H1 (cell line): ENCODE data around the gene FAM168B. TPM values are rescaled to one million over a fixed set of nuclear protein-coding genes. Genes with fewer than 3 reads are reported as not detected.

ENCODE experiments used
- CTCF ChIA-PET: fragments of 300-600 bp; sonication (Branson Sonifier 250); formaldehyde crosslinking; loops from one replicate; lab custom pipeline; 2021; ENCODE audit not compliant: partially characterized antibody; lab: Charles Lee
- POLR2A ChIA-PET: fragments of 300-600 bp; sonication (Branson Sonifier 250); formaldehyde crosslinking; loops from one replicate; lab custom pipeline; 2021; ENCODE audit warnings: inconsistent platforms; ENCODE audit not compliant: partially characterized antibody; lab: Charles Lee
- DNase-seq, 2 experiments: peaks; one replicate each; pipeline versions ENCODE4 v3.0.0 to v3.0.0-alpha.2; 2010 to 2022; ENCODE audit warnings: low spot score in 2 of 2, low read depth in 1 of 2, mixed read lengths in 1 of 2
- FAIRE-seq: peaks from 2 replicates; lab custom pipeline; 2011; peaks lifted over from hg19 to GRCh38; lab: Jason Lieb, UNC
- H2AFZ ChIP-seq: 2 replicates; pipeline ENCODE4 v1.8.1; 2012; ENCODE audit warnings: low read length, inconsistent platforms
- H2AK5ac ChIP-seq: 2 replicates; pipeline ENCODE4 v1.6.1; 2013; ENCODE audit warnings: low read depth, low read length
- H2BK120ac ChIP-seq: replicated peaks from 2 replicates; pipeline ENCODE3; 2013; ENCODE audit warnings: low read depth, low read length, inconsistent platforms
- H2BK12ac ChIP-seq: 2 replicates; pipeline ENCODE4 v1.6.1; 2013; ENCODE audit warnings: low read depth, low read length
- H2BK15ac ChIP-seq: 2 replicates; pipeline ENCODE4 v1.6.1; 2013; ENCODE audit warnings: low read length
- H2BK20ac ChIP-seq: 2 replicates; pipeline ENCODE4 v1.6.1; 2013; ENCODE audit warnings: low read length
- H2BK5ac ChIP-seq: 2 replicates; pipeline ENCODE4 v1.6.1; 2013; ENCODE audit warnings: low read depth, low read length
- H3K14ac ChIP-seq: 2 replicates; pipeline ENCODE4 v1.6.1; 2013; ENCODE audit warnings: inconsistent platforms; ENCODE audit not compliant: insufficient read length
- H3K18ac ChIP-seq: 2 replicates; pipeline ENCODE4 v1.6.1; 2013; ENCODE audit warnings: low read length; ENCODE audit errors: extremely low read depth
- H3K23ac ChIP-seq: 2 replicates; pipeline ENCODE4 v1.6.1; 2013; ENCODE audit warnings: inconsistent platforms; ENCODE audit not compliant: insufficient read length
- H3K23me2 ChIP-seq: 2 replicates; pipeline ENCODE4 v1.6.1; 2013; ENCODE audit warnings: low read depth, low read length
- H3K27ac ChIP-seq: 2 replicates; pipeline ENCODE4 v1.6.1; 2011; ENCODE audit warnings: low read depth, low read length, inconsistent platforms
- H3K27me3 ChIP-seq, 4 experiments: replicated peaks in 1 of 4; 1 replicate in 1 of 4; 2 replicates in 3 of 4; pipeline versions ENCODE4 v1.6.1 to v1.8.1; 2011 to 2013; ENCODE audit warnings: low read length in 3 of 4, mild to moderate bottlenecking in 3 of 4, inconsistent platforms in 2 of 4, mixed read lengths in 2 of 4, moderate library complexity in 1 of 4; ENCODE audit not compliant: control insufficient read depth in 3 of 4, insufficient read depth in 3 of 4; ENCODE audit errors: extremely low read depth in 1 of 4
- H3K36me3 ChIP-seq, 4 experiments: 2 replicates each; pipeline versions ENCODE4 v1.6.1 to v1.8.1; 2011 to 2013; ENCODE audit warnings: mild to moderate bottlenecking in 4 of 4, low read length in 3 of 4, moderate library complexity in 2 of 4, control low read depth in 1 of 4, inconsistent platforms in 1 of 4; ENCODE audit not compliant: insufficient read depth in 4 of 4, control insufficient read depth in 2 of 4
- H3K4ac ChIP-seq: replicated peaks from 2 replicates; pipeline ENCODE3; 2013; ENCODE audit warnings: low read length, low read depth, mixed read lengths, inconsistent platforms; ENCODE audit not compliant: insufficient read length
- H3K4me1 ChIP-seq, 4 experiments: replicated peaks in 1 of 4; 1 replicate in 1 of 4; 2 replicates in 3 of 4; pipeline versions ENCODE4 v1.6.1 to v1.8.1; 2011 to 2013; ENCODE audit warnings: low read length in 3 of 4, inconsistent platforms in 2 of 4, mixed read lengths in 1 of 4; ENCODE audit not compliant: insufficient read depth in 4 of 4, control insufficient read depth in 3 of 4
- H3K4me2 ChIP-seq, 2 experiments: 2 replicates each; pipeline versions ENCODE4 v1.6.1 to v1.8.1; 2011 to 2013; ENCODE audit warnings: low read depth in 2 of 2, low read length in 2 of 2, control low read depth in 1 of 2, inconsistent platforms in 1 of 2, mild to moderate bottlenecking in 1 of 2; ENCODE audit not compliant: insufficient read depth in 1 of 2
- H3K4me3 ChIP-seq, 4 experiments: fragments of 200-600, 300-600 bp in 1 of 4; sonication (generic), shearing (Covaris generic), sonication (Bioruptor Twin) in 1 of 4; 2 replicates each; pipeline versions ENCODE4 v1.5.1 to v1.8.1; 2011 to 2016; ENCODE audit warnings: low read length in 4 of 4, low read depth in 3 of 4, control low read depth in 2 of 4, inconsistent platforms in 2 of 4, mild to moderate bottlenecking in 2 of 4, mixed read lengths in 1 of 4, moderate library complexity in 1 of 4; ENCODE audit not compliant: insufficient read depth in 2 of 4; ENCODE audit errors: extremely low read depth in 1 of 4
- H3K56ac ChIP-seq: replicated peaks from 2 replicates; pipeline ENCODE3; 2013; ENCODE audit warnings: low read depth, mild to moderate bottlenecking, mixed read lengths, low read length, inconsistent platforms; ENCODE audit not compliant: insufficient read length
- H3K79me1 ChIP-seq: 2 replicates; pipeline ENCODE4 v1.6.1; 2013; ENCODE audit warnings: low read depth, low read length, control low read depth
- H3K79me2 ChIP-seq, 2 experiments: 2 replicates each; pipeline versions ENCODE4 v1.6.1 to v1.8.1; 2012 to 2013; ENCODE audit warnings: low read length in 2 of 2, mild to moderate bottlenecking in 2 of 2, inconsistent platforms in 1 of 2; ENCODE audit not compliant: insufficient read depth in 2 of 2, control insufficient read depth in 1 of 2
- H3K9ac ChIP-seq, 4 experiments: replicated peaks in 1 of 4; 1 replicate in 1 of 4; 2 replicates in 3 of 4; pipeline versions ENCODE4 v1.6.1 to v1.8.1; 2011 to 2013; ENCODE audit warnings: low read depth in 3 of 4, low read length in 3 of 4, control low read depth in 2 of 4, mild to moderate bottlenecking in 2 of 4, moderate library complexity in 2 of 4, inconsistent platforms in 1 of 4; ENCODE audit errors: extremely low read depth in 1 of 4
- H3K9me3 ChIP-seq, 2 experiments: 2 replicates each; pipeline versions ENCODE4 v1.6.1 to v1.8.1; 2012 to 2013; ENCODE audit warnings: mild to moderate bottlenecking in 2 of 2, moderate library complexity in 2 of 2, control low read depth in 1 of 2, inconsistent platforms in 1 of 2, low read depth in 1 of 2, low read length in 1 of 2, mixed read lengths in 1 of 2; ENCODE audit not compliant: insufficient read depth in 2 of 2
- H4K20me1 ChIP-seq, 2 experiments: replicated peaks in 1 of 2; 2 replicates each; pipeline versions ENCODE3 to v1.8.1; 2011 to 2013; ENCODE audit warnings: inconsistent platforms in 2 of 2, low read length in 2 of 2, mild to moderate bottlenecking in 1 of 2; ENCODE audit not compliant: insufficient read depth in 2 of 2, control insufficient read depth in 1 of 2
- H4K5ac ChIP-seq: 2 replicates; pipeline ENCODE4 v1.6.1; 2013; ENCODE audit warnings: low read length, low read depth, mixed read lengths, inconsistent platforms; ENCODE audit not compliant: insufficient read length
- H4K8ac ChIP-seq: 2 replicates; pipeline ENCODE4 v1.8.0; 2013; ENCODE audit warnings: mild to moderate bottlenecking, moderate library complexity, low read length, inconsistent platforms; ENCODE audit not compliant: insufficient read depth; ENCODE audit errors: extremely low read depth
- H4K91ac ChIP-seq: replicated peaks from 2 replicates; pipeline ENCODE3; 2013; ENCODE audit warnings: low read length, mixed read lengths, inconsistent platforms; ENCODE audit not compliant: insufficient read length
- BRCA1 ChIP-seq: IDR thresholded peaks from 2 replicates; pipeline ENCODE4 v1.6.1; 2012; ENCODE audit warnings: low read depth, low read length, improper control_type of control experiment
- CEBPB ChIP-seq: IDR thresholded peaks from 2 replicates; pipeline ENCODE4 v1.6.1; 2012; ENCODE audit warnings: low read depth, low read length
- CTBP2 ChIP-seq: IDR thresholded peaks from 2 replicates; pipeline ENCODE4 v1.7.0; 2011; ENCODE audit warnings: borderline replicate concordance, mild to moderate bottlenecking, moderate library complexity, mixed read lengths, low read length; ENCODE audit not compliant: insufficient read depth, insufficient read length
- NRF1 ChIP-seq: IDR thresholded peaks from 2 replicates; pipeline ENCODE4 v1.6.1; 2011; ENCODE audit warnings: mild to moderate bottlenecking, low read depth, low read length, improper control_type of control experiment
- PHF8 ChIP-seq: fragments of 200-600 bp; sonication (generic); conservative IDR thresholded peaks from 2 replicates; pipeline ENCODE4 v1.7.1; 2012; ENCODE audit warnings: low read depth, mild to moderate bottlenecking, inconsistent platforms, low read length, moderate library complexity
- POLR2A ChIP-seq, 2 experiments: IDR thresholded peaks; 1 replicate in 1 of 2; 2 replicates in 1 of 2; pipeline ENCODE4 v1.6.1; 2011; ENCODE audit warnings: low read depth in 2 of 2, low read length in 2 of 2, mild to moderate bottlenecking in 2 of 2; ENCODE audit errors: control extremely low read depth in 1 of 2
- POLR2AphosphoS5 ChIP-seq: IDR thresholded peaks from 2 replicates; pipeline ENCODE4 v1.6.1; 2011; ENCODE audit warnings: low read depth, low read length
- POU5F1 ChIP-seq: IDR thresholded peaks from 2 replicates; pipeline ENCODE4 v1.6.1; 2011; ENCODE audit warnings: low read depth, mild to moderate bottlenecking, low read length, moderate library complexity
- SP1 ChIP-seq: IDR thresholded peaks from 2 replicates; pipeline ENCODE4 v1.6.1; 2011; ENCODE audit warnings: low read depth, low read length
- SP4 ChIP-seq: IDR thresholded peaks from 2 replicates; pipeline ENCODE4 v1.6.1; 2012; ENCODE audit warnings: low read length, inconsistent platforms
- WGBS, 2 experiments: shearing (Covaris generic) in 1 of 2; methylation state at CpG; one replicate each; pipeline versions ENCODE4 v1.1.6 to v1.1.7; 2013 to 2015; ENCODE audit warnings: low lambda C conversion rate in 2 of 2, mixed read lengths in 2 of 2, inconsistent platforms in 1 of 2, low coverage in 1 of 2, missing lambda C conversion rate in 1 of 2; ENCODE audit not compliant: insufficient replicate concordance in 2 of 2, insufficient coverage in 1 of 2, insufficient read length in 1 of 2; ENCODE audit errors: extremely low coverage in 1 of 2, missing lambda C conversion rate in 1 of 2; 5-methylcytosine and 5-hydroxymethylcytosine counted together
- polyA plus RNA-seq, 7 experiments: library from polyadenylated mRNA; depleted of rRNA in 3 of 7; stranded (reverse) in 5 of 7; unstranded in 2 of 7; fragments of >200 nt in 5 of 7; fragments of 200-250 nt in 2 of 7; gene quantifications; 1 replicate in 5 of 7; 2 replicates in 1 of 7; 4 replicates in 1 of 7; pipeline versions ENCODE4 v1.2.1 to v1.2.3, GENCODE V29; 2011 to 2013; ENCODE audit warnings: missing spikeins in 2 of 7, mixed read lengths in 2 of 7
- total RNA-seq: library from RNA; stranded (reverse); fragmentation: NEBNext Ultra II Directional; extraction: Animal tissue kit (Norgen Biotek cat#: 25700); gene quantifications from 2 replicates; pipeline ENCODE4 v1.2.1, GENCODE V29; 2021

Gene FAM168B
- total and polyA plus RNA-seq, 2 of the 8 experiments (the other 6 are each of a cell fraction or from before 2014, with no cell fraction given), result 61.9 to 123 TPM

DNA sequence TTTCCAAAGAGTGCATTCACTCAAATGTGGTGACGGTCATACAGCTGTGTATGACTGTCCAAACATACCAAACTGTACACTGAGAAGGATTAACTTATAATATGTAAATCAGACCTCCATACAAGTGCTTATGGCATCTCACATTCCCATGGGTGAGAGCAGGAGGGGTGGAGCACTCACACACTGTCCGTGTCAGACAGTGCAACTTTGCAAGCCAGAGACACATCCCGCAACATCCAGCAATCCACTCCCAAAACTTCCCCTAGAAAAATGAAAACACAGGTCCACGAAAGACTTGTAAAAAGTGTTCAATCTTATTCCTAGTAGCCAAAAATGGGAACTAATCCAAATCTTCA is 36.4 kb downstream of the FAM168B start:
- 86% methylated on average over 4 of the region's 4 CpGs; no CpG with 5 or more reads in 1 of the 2 experiments for WGBS, 2 experiments
- Histone ChIP-seq H3K9ac (no peak overlapping the region; a peak in 1 of 7 replicates), H3K56ac (no peak overlapping the region), H3K4ac (no peak overlapping the region), H3K23ac (no peak overlapping the region), H2AK5ac (no peak overlapping the region), H3K27ac (no peak overlapping the region), H3K14ac (no peak overlapping the region), H4K8ac (no peak overlapping the region), H3K27me3 (no peaks in the 10 kb centered on the region), H3K79me1 (peaks cover 22% of the 10 kb centered on the region), H2AFZ (no peak overlapping the region), H3K18ac (no peak overlapping the region), H2BK20ac (no peak overlapping the region), H3K4me3 (no peak overlapping the region), H3K79me2 (peaks cover 0 to 64% of the 10 kb centered on the region in 2 experiments), H2BK12ac (no peak overlapping the region), H4K91ac (no peak overlapping the region), H2BK5ac (no peak overlapping the region), H4K20me1 (peaks cover 19 to 39% of the 10 kb centered on the region in 2 experiments), H3K36me3 (peaks cover 9 to 70% (median 39%) of the 10 kb centered on the region in 4 experiments; a peak in 7 of 8 replicates), H3K4me1 (peaks cover 0 to 2% (median 0%) of the 10 kb centered on the region in 4 experiments; a peak in 1 of 7 replicates), H4K5ac (no peak overlapping the region), H2BK15ac (no peak overlapping the region), H3K4me2 (no peak overlapping the region), H3K9me3 (no peaks in the 10 kb centered on the region), H3K23me2 (no peaks in the 10 kb centered on the region), H2BK120ac (no peak overlapping the region)
- DNase-seq (no peak), FAIRE-seq (no peak)
- CTCF ChIA-PET, result interaction anchor here (0.7 to 2.0 kb wide), 3 partner anchors 14 to 90 kb away, joined by 4 to 6 read pairs (median 4); no protein-coding TSS in a partner anchor
- TF ChIP-seq POLR2AphosphoS5 (no peak), NRF1 (no peak), POU5F1 (no peak), SP1 (no peak), CEBPB (no peak), SP4 (no peak), CTBP2 (no peak), POLR2A (IDR thresholded peaks at IDR 0.05; ENCODE audit: control extremely low read depth in 1 of 2, low read depth in 2 of 2, low read length in 2 of 2) (no peak), PHF8 (no peak), BRCA1 (no peak)
- POLR2A ChIA-PET, result interaction anchor here (0.7 to 1.6 kb wide), 6 partner anchors 9 to 36 kb away, joined by 3 to 11 read pairs (median 4); no protein-coding TSS in a partner anchor
